Gastroesophageal sphincter (tissue), 3 donors: ENCODE results near the gene HPSE.

Experiments
- CTCF ChIP-seq, 4 experiments: fragments of 200-600 bp in 2 of 4; fragments of 450-650 bp in 2 of 4; sonication (generic) in 1 of 4; IDR thresholded peaks; one replicate each; pipeline ENCODE4 v1.5.1; 2017 to 2019; ENCODE audit warnings: antibody characterized with exemption in 4 of 4, mild to moderate bottlenecking in 2 of 4, moderate library complexity in 2 of 4
- EP300 ChIP-seq: sonication (generic); formaldehyde crosslinking; IDR thresholded peaks from one replicate; pipeline ENCODE4 v1.6.1; 2017; ENCODE audit warnings: antibody characterized with exemption, mild to moderate bottlenecking
- POLR2A ChIP-seq, 2 donors: fragments of 450-650 bp; IDR thresholded peaks; one replicate each; pipeline ENCODE4 v1.6.1; 2017; ENCODE audit warnings: antibody characterized with exemption in 2 of 2, mild to moderate bottlenecking in 2 of 2, moderate library complexity in 1 of 2
- POLR2AphosphoS5 ChIP-seq: sonication (generic); formaldehyde crosslinking; IDR thresholded peaks from one replicate; pipeline ENCODE4 v1.6.1; 2017; ENCODE audit warnings: antibody characterized with exemption

GRCh38 chr4:83358410-83358809, 23.8 kb upstream of the HPSE start:
- TF ChIP-seq EP300 (no peak), POLR2AphosphoS5 (no peak), CTCF (IDR thresholded peaks at IDR 0.05) (no peak), POLR2A (IDR thresholded peaks at IDR 0.05) (no peak)
